HUES6 (cell line): ENCODE measurements around the gene FOXP4.

Experiments used
- H3K27ac ChIP-seq: 2 replicates; pipeline ENCODE4 v1.7.0; 2013; ENCODE audit warnings: low read depth, mild to moderate bottlenecking, low read length, inconsistent platforms
- H3K27me3 ChIP-seq: 2 replicates; pipeline ENCODE4 v1.6.1; 2013; ENCODE audit warnings: low read length; ENCODE audit not compliant: control insufficient read depth, insufficient read depth
- H3K36me3 ChIP-seq: 2 replicates; pipeline ENCODE4 v1.6.1; 2013; ENCODE audit warnings: low read length; ENCODE audit not compliant: control insufficient read depth, insufficient read depth
- H3K4me1 ChIP-seq: 2 replicates; pipeline ENCODE4 v1.6.1; 2013; ENCODE audit warnings: low read length; ENCODE audit not compliant: control insufficient read depth, insufficient read depth
- H3K4me3 ChIP-seq: 2 replicates; pipeline ENCODE4 v1.5.1; 2013; ENCODE audit warnings: low read depth, low read length
- H3K9ac ChIP-seq: one replicate; pipeline ENCODE4 v1.6.1; 2013; ENCODE audit warnings: mild to moderate bottlenecking, low read length
- H3K9me3 ChIP-seq: 2 replicates; pipeline ENCODE4 v1.6.1; 2013; ENCODE audit warnings: low read depth, low read length; ENCODE audit not compliant: control insufficient read depth, insufficient read depth

The FOXP4 gene

DNA sequence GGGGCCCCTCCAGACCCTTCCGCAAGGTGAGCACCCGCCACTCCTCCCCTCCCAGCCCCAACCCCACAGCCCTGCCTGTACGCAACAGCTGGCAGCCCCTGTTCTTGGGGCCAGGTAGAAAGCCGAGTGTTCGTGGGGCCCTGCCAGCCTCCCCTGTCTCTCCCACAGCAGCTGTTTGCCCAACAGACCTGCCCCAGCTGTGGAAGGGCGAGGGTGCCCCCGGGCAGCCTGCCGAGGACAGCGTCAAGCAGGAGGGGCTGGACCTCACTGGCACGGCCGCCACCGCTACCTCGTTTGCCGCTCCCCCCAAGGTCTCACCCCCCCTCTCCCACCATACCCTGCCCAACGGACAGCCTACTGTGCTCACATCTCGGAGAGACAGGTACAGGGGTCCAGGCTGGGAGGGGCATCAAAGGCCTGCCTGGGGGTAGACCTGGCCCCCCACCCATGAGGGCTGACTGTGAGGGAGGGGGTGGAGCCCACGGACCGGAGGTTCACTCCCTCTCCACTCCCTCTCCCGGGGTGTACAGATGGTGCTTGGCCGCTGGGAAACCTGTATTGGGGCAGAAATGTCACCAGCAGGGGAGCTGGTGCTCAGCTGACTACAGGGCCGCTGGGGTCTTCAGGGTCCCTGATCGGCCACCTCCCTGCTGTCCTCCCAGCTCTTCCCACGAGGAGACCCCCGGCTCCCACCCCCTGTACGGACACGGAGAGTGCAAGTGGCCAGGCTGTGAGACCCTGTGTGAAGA, 41.1 kb downstream of the FOXP4 start:
- peaks cover 61% of the 10 kb centered on the region for H3K4me1 ChIP-seq
- no peak overlapping the region for H3K4me3 ChIP-seq
- H3K27ac ChIP-seq: no peak overlapping the region
- peaks cover 33% of the 10 kb centered on the region for H3K27me3 ChIP-seq
- H3K36me3 ChIP-seq: peaks cover 6% of the 10 kb centered on the region
- no peak overlapping the region for H3K9ac ChIP-seq
- no peaks in the 10 kb centered on the region for H3K9me3 ChIP-seq

DNA sequence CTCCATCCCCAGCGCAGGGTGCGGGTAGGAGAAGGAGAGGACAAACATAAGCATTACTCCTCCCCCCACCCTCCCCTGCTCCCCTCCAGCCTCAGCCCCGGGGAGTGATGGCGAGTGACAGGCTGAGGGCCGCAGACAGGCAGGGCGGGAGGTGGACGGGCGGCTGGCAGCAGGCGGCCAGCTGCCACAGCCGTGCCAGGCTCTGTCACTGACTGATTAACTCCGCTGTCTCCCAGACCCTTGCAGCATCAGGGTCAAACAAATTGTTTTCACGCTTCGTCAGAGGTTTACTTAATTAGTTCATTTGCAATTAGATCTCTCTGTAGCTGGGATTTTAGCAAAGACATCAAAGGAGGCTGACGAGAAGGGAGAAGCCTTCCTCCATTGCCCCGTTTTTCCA, 41.9 kb downstream of the FOXP4 start:
- H3K9me3 ChIP-seq: no peaks in the 10 kb centered on the region
- no peak overlapping the region for H3K27ac ChIP-seq
- peaks cover 6% of the 10 kb centered on the region for H3K36me3 ChIP-seq
- peaks cover 37% of the 10 kb centered on the region for H3K27me3 ChIP-seq
- no peak overlapping the region for H3K4me3 ChIP-seq
- peaks cover 54% of the 10 kb centered on the region for H3K4me1 ChIP-seq
- H3K9ac ChIP-seq: no peak overlapping the region

- H3K4me3 ChIP-seq: no peak overlapping the region
- peaks cover 6% of the 10 kb centered on the region for H3K36me3 ChIP-seq
- no peak overlapping the region for H3K9ac ChIP-seq
- no peak overlapping the region for H3K27ac ChIP-seq
- H3K9me3 ChIP-seq: no peaks in the 10 kb centered on the region
- H3K27me3 ChIP-seq: peaks cover 41% of the 10 kb centered on the region
- peaks cover 45% of the 10 kb centered on the region for H3K4me1 ChIP-seq
These were observed 43.0 kb downstream of the FOXP4 start for GRCh38 chr6:41589223-41589622.

GRCh38 chr6:41589636-41590622, 43.7 kb downstream of the FOXP4 start:
- Histone ChIP-seq H3K27me3 (peaks cover 41% of the 10 kb centered on the region), H3K4me3 (no peak overlapping the region), H3K4me1 (peaks cover 38% of the 10 kb centered on the region), H3K36me3 (peaks cover 6% of the 10 kb centered on the region), H3K9ac (no peak overlapping the region), H3K27ac (no peak overlapping the region), H3K9me3 (no peaks in the 10 kb centered on the region)

- H3K27ac ChIP-seq: no peak overlapping the region
- H3K9ac ChIP-seq: no peak overlapping the region
- peaks cover 29% of the 10 kb centered on the region for H3K4me1 ChIP-seq
- no peak overlapping the region for H3K4me3 ChIP-seq
- H3K9me3 ChIP-seq: no peaks in the 10 kb centered on the region
- H3K27me3 ChIP-seq: peaks cover 36% of the 10 kb centered on the region
- H3K36me3 ChIP-seq: peaks cover 6% of the 10 kb centered on the region
These were observed 44.9 kb downstream of the FOXP4 start for GRCh38 chr6:41591122-41591521.

GRCh38 chr6:41591859-41592502, 45.8 kb downstream of the FOXP4 start:
- Histone ChIP-seq H3K4me1 (peaks cover 25% of the 10 kb centered on the region), H3K27me3 (peaks cover 36% of the 10 kb centered on the region), H3K9me3 (no peaks in the 10 kb centered on the region), H3K27ac (no peak overlapping the region), H3K9ac (no peak overlapping the region), H3K36me3 (peaks cover 6% of the 10 kb centered on the region), H3K4me3 (no peak overlapping the region)

GRCh38 chr6:41593406-41593805, 47.2 kb downstream of the FOXP4 start:
- no peak overlapping the region for H3K27ac ChIP-seq
- no peaks in the 10 kb centered on the region for H3K9me3 ChIP-seq
- H3K36me3 ChIP-seq: peaks cover 6% of the 10 kb centered on the region
- H3K9ac ChIP-seq: no peak overlapping the region
- H3K27me3 ChIP-seq: peaks cover 32% of the 10 kb centered on the region
- peaks cover 20% of the 10 kb centered on the region for H3K4me1 ChIP-seq
- H3K4me3 ChIP-seq: no peak overlapping the region

DNA sequence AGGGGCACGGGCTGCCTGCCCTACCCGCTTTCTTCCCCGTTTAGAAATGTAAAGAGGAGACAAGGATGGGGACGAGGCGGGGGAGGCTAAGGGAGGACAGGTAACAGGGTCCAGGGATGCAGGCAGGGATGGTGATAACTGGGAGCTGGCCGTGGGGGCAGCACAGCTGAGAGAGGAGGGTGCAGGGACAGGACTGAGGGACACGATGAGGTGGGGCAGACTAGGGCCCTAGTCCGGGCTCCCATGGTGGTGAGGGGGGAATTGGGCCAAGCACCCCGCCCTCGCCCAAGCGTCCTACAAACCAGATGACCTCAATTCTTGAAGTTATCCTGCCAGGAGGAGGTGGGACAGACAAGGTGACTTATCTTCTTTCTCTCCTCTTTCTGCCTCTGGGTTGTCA, 47.7 kb downstream of the FOXP4 start:
- peaks cover 28% of the 10 kb centered on the region for H3K27me3 ChIP-seq
- H3K4me1 ChIP-seq: peaks cover 18% of the 10 kb centered on the region
- no peak overlapping the region for H3K27ac ChIP-seq
- H3K9ac ChIP-seq: no peak overlapping the region
- no peaks in the 10 kb centered on the region for H3K9me3 ChIP-seq
- no peak overlapping the region for H3K4me3 ChIP-seq
- peaks cover 6% of the 10 kb centered on the region for H3K36me3 ChIP-seq

DNA sequence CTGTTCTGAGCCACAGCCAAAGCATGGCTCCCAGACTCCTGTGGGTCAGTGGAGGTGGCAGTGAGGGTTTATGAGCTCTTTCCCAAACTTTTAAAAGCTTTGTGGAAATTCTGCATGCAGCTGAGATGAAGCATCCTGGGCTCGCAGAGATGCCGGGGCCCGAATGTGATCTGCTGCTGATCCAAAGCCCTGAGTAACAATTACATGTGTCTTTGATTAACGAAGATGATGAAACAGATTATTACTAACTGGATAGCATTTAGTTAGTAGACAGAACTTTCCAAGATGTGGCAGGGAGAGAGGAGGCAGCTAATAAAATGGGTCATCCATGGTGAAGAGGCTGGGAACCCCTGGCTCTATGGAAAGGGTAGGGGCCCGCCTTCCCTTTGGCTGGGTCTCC, 48.1 kb downstream of the FOXP4 start:
- H3K4me3 ChIP-seq: no peak overlapping the region
- H3K9me3 ChIP-seq: no peaks in the 10 kb centered on the region
- no peak overlapping the region for H3K27ac ChIP-seq
- H3K4me1 ChIP-seq: peaks cover 16% of the 10 kb centered on the region
- H3K27me3 ChIP-seq: peaks cover 25% of the 10 kb centered on the region
- peaks cover 6% of the 10 kb centered on the region for H3K36me3 ChIP-seq
- no peak overlapping the region for H3K9ac ChIP-seq

DNA sequence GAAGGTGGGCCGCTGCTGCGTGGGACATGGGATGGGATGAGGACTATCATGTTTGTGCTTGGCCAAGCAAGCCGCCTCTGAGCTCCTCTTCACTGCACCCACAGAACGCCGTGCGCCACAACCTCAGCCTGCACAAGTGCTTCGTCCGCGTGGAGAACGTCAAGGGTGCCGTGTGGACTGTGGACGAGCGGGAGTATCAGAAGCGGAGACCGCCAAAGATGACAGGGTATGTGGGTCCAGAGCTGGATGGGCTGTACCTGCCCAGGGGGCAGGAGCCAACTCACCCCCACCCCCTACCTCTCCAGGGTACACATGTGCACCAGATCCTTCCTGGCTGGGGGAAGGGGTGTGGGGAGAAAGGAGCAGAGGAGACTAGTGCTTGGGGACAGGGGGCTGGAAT, 48.6 kb downstream of the FOXP4 start:
- no peak overlapping the region for H3K4me3 ChIP-seq
- H3K9ac ChIP-seq: no peak overlapping the region
- H3K4me1 ChIP-seq: peaks cover 16% of the 10 kb centered on the region
- H3K36me3 ChIP-seq: peaks cover 6% of the 10 kb centered on the region
- H3K9me3 ChIP-seq: no peaks in the 10 kb centered on the region
- no peak overlapping the region for H3K27ac ChIP-seq
- H3K27me3 ChIP-seq: peaks cover 24% of the 10 kb centered on the region
